ENCODE data around the gene CHERP.

DNA sequence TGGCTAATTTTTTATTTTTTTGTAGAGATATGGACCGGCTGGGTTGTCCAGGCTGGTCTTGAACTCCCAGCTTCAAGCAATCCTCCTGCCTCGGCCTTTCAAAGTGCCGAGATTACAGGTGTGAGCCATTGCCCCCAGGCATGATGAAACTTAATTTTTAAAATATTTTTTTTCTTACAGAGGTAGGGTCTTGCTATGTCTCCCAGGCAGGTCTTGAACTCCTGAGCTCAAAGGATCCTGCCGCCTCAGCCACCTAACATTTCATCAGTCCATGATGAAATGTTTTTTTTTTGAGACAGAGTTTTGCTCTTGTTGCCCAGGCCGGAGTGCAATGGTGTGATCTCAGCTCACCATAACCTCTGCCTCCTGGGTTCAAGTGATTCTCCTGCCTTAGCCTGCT lies 33.7 kb downstream of the CHERP start:
- TF ChIP-seq POLR2AphosphoS5 (IDR thresholded peaks at IDR 0.05) (no peak), EP300 (IDR thresholded peaks at IDR 0.05) (no peak)
- TF ChIP-seq, protein P1, sequence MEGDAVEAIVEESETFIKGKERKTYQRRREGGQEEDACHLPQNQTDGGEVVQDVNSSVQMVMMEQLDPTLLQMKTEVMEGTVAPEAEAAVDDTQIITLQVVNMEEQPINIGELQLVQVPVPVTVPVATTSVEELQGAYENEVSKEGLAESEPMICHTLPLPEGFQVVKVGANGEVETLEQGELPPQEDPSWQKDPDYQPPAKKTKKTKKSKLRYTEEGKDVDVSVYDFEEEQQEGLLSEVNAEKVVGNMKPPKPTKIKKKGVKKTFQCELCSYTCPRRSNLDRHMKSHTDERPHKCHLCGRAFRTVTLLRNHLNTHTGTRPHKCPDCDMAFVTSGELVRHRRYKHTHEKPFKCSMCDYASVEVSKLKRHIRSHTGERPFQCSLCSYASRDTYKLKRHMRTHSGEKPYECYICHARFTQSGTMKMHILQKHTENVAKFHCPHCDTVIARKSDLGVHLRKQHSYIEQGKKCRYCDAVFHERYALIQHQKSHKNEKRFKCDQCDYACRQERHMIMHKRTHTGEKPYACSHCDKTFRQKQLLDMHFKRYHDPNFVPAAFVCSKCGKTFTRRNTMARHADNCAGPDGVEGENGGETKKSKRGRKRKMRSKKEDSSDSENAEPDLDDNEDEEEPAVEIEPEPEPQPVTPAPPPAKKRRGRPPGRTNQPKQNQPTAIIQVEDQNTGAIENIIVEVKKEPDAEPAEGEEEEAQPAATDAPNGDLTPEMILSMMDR (IDR thresholded peaks at IDR 0.05), result no peak

Measured in upper lobe of left lung (tissue), 4 donors.